HCT116 (cell line): Measurements from ENCODE around the gene ENTREP1. TPM values are rescaled to one million over a fixed set of nuclear protein-coding genes. Genes with fewer than 3 reads are reported as not detected.
"Not testable (repeated sequence)": the region's sequence is repeated elsewhere in the genome, so short reads cannot be mapped to it uniquely, and the experiment has no call there.

Experiments used
- ATAC-seq: fragments of 200-7000 bp; cut with Tn5 transposase; 2 replicates; pipeline ENCODE4 v1.9.1; 2020; ENCODE audit warnings: mild to moderate bottlenecking, moderate library complexity
- BruUV-seq: library from RNA; stranded (reverse); fragments of 400-500 nt; replicated peaks from 2 replicates; lab custom pipeline; 2021; lab: Mats Ljungman, UMichigan
- CTCF ChIA-PET: fragments of 300-600 bp; sonication (Branson Sonifier 250); formaldehyde crosslinking; loops from one replicate; lab custom pipeline; 2021; ENCODE audit warnings: antibody characterized with exemption; lab: Charles Lee
- POLR2A ChIA-PET: fragments of 300-600, 350-600 bp; sonication (Branson Sonifier 250); formaldehyde crosslinking; loops from one replicate; lab custom pipeline; 2021; ENCODE audit warnings: antibody characterized with exemption; lab: Charles Lee
- RAD21 ChIA-PET, 2 experiments: fragments of 300-600 bp; sonication (Branson Sonifier 250); formaldehyde crosslinking; loops; one replicate each; lab custom pipeline; 2023; ENCODE audit warnings: low total read pairs in 2 of 2; ENCODE audit not compliant: uncharacterized antibody in 2 of 2, unreplicated experiment in 2 of 2, low non-redundant PET in 1 of 2; lab: Charles Lee
- DNase-seq: peaks from one replicate; pipeline ENCODE4 v3.0.0-alpha.2; 2010; ENCODE audit warnings: low read depth, low spot score
- H2AFZ ChIP-seq: fragments of 200-600 bp; shearing (Covaris generic), sonication (generic); 2 replicates; pipeline ENCODE4 v1.6.1; 2017; ENCODE audit warnings: low read depth, mixed run types, mixed read lengths, antibody characterized with exemption, low read length; ENCODE audit not compliant: poor library complexity, severe bottlenecking
- H3K27ac ChIP-seq: 2 replicates; pipeline ENCODE4 v1.5.1; 2012; ENCODE audit warnings: low read depth, low read length
- H3K27me3 ChIP-seq: fragments of 200-600 bp; sonication (generic); 2 replicates; pipeline ENCODE4 v1.6.1; 2016; ENCODE audit warnings: mixed run types, low read length, mixed read lengths; ENCODE audit not compliant: insufficient read depth
- H3K36me3 ChIP-seq, 2 experiments: fragments of 200-500 bp in 1 of 2; fragments of 200-600 bp in 1 of 2; sonication (Bioruptor generic) in 1 of 2; sonication (generic) in 1 of 2; 2 replicates each; pipeline versions ENCODE4 v1.5.1 to v1.6.1; 2014 to 2016; ENCODE audit warnings: low read length in 2 of 2, inconsistent platforms in 1 of 2, mixed read lengths in 1 of 2, mixed run types in 1 of 2; ENCODE audit not compliant: insufficient read depth in 2 of 2, control insufficient read depth in 1 of 2
- H3K4me1 ChIP-seq, 2 experiments: fragments of 200-600 bp in 1 of 2; sonication (generic) in 1 of 2; 2 replicates each; pipeline versions ENCODE4 v1.5.1 to v1.6.1; 2012 to 2017; ENCODE audit warnings: low read length in 2 of 2, inconsistent platforms in 1 of 2, mild to moderate bottlenecking in 1 of 2, mixed read lengths in 1 of 2, mixed run types in 1 of 2, moderate library complexity in 1 of 2; ENCODE audit not compliant: insufficient read depth in 2 of 2, control insufficient read depth in 1 of 2
- H3K4me2 ChIP-seq: fragments of 200-600 bp; sonication (generic); 2 replicates; pipeline ENCODE4 v1.6.1; 2017; ENCODE audit warnings: mixed run types, low read length, mixed read lengths
- H3K4me3 ChIP-seq, 2 experiments: fragments of 200-600 bp in 1 of 2; sonication (generic) in 1 of 2; replicated peaks in 1 of 2; 2 replicates each; pipeline ENCODE4 v1.5.1; 2011 to 2016; ENCODE audit warnings: low read length in 2 of 2, control low read depth in 1 of 2, low read depth in 1 of 2, mild to moderate bottlenecking in 1 of 2, mixed read lengths in 1 of 2, mixed run types in 1 of 2
- H3K79me2 ChIP-seq: fragments of 200-600 bp; sonication (generic); 2 replicates; pipeline ENCODE4 v1.6.1; 2017; ENCODE audit warnings: mild to moderate bottlenecking, mixed run types, low read length, moderate library complexity, mixed read lengths; ENCODE audit not compliant: insufficient read depth
- H3K9ac ChIP-seq: fragments of 200-600 bp; sonication (generic); 2 replicates; pipeline ENCODE4 v1.6.1; 2016; ENCODE audit warnings: low read length, mixed read lengths
- H3K9me2 ChIP-seq: fragments of 200-600 bp; sonication (generic), shearing (Covaris generic); 2 replicates; pipeline ENCODE4 v1.6.1; 2017; ENCODE audit warnings: mixed run types, mild to moderate bottlenecking, moderate library complexity; ENCODE audit not compliant: insufficient read depth
- H3K9me3 ChIP-seq, 2 experiments: fragments of 200-500 bp in 1 of 2; fragments of 200-600 bp in 1 of 2; sonication (Bioruptor generic) in 1 of 2; sonication (generic) in 1 of 2; 2 replicates each; pipeline ENCODE4 v1.6.1; 2014 to 2017; ENCODE audit warnings: low read length in 2 of 2, mixed read lengths in 2 of 2, inconsistent platforms in 1 of 2, low read depth in 1 of 2, mild to moderate bottlenecking in 1 of 2, mixed run types in 1 of 2, moderate library complexity in 1 of 2; ENCODE audit not compliant: control insufficient read depth in 1 of 2, insufficient read depth in 1 of 2
- H4K20me1 ChIP-seq: fragments of 200-600 bp; sonication (generic), shearing (Covaris generic); 2 replicates; pipeline ENCODE4 v1.6.1; 2017; ENCODE audit warnings: mixed run types, mild to moderate bottlenecking, moderate library complexity; ENCODE audit not compliant: insufficient read depth
- CTCF ChIP-seq, 3 experiments: fragments of 200-600 bp in 1 of 3; sonication (generic) in 1 of 3; IDR thresholded peaks in 2 of 3; conservative IDR thresholded peaks in 1 of 3; 2 replicates each; pipeline ENCODE4 v1.5.1; 2012 to 2017; ENCODE audit warnings: low read depth in 2 of 3, low read length in 2 of 3, antibody characterized with exemption in 1 of 3, borderline replicate concordance in 1 of 3, control low read depth in 1 of 3, mild to moderate bottlenecking in 1 of 3, mixed read lengths in 1 of 3, mixed run types in 1 of 3, moderate library complexity in 1 of 3; ENCODE audit not compliant: insufficient read depth in 1 of 3
- EGR1 ChIP-seq: IDR thresholded peaks from 2 replicates; pipeline ENCODE4 v1.6.1; 2012; ENCODE audit warnings: low read depth
- POLR2A ChIP-seq: IDR thresholded peaks from 2 replicates; pipeline ENCODE4 v1.7.0; 2011; ENCODE audit warnings: borderline replicate concordance; ENCODE audit not compliant: insufficient read depth, insufficient read length; ENCODE audit errors: extremely low read depth
- intact Hi-C: fragments of 100-400 bp; cut with micrococcal nuclease; formaldehyde crosslinking; loops from 2 replicates; pipeline ENCODE4 v1.10.0; 2022
- total RNA-seq: library from RNA; stranded (reverse); gene quantifications from one replicate; pipeline ENCODE4 v1.2.1, GENCODE V29; 2021; ENCODE audit not compliant: unreplicated experiment

The ENTREP1 gene
- total RNA-seq, 1 experiment from 2014 or later: 1.1 TPM

- no peak overlapping the region for H3K27ac ChIP-seq
- H2AFZ ChIP-seq: no peak overlapping the region
- ATAC-seq: no peak
- ChIA-PET CTCF (no interaction called here), POLR2A (no interaction called here), RAD21 (no interaction called here)
- H3K9me3 ChIP-seq: no peaks in the 10 kb centered on the region
- no peak overlapping the region for H3K4me2 ChIP-seq
- no peaks in the 10 kb centered on the region for H3K27me3 ChIP-seq
- no peaks in the 10 kb centered on the region for H3K9me2 ChIP-seq
- no peaks in the 10 kb centered on the region for H3K79me2 ChIP-seq
- H4K20me1 ChIP-seq: no peaks in the 10 kb centered on the region
- DNase-seq: no peak
- H3K4me1 ChIP-seq: no peaks in the 10 kb centered on the region
- no peak overlapping the region for H3K4me3 ChIP-seq
- H3K9ac ChIP-seq: no peak overlapping the region
- no TSS peak for BruUV-seq
- H3K36me3 ChIP-seq: no peaks in the 10 kb centered on the region
- TF ChIP-seq POLR2A: no peak
- no peak for TF ChIP-seq CTCF (IDR thresholded peaks at IDR 0.05 in 2 of 3, conservative IDR thresholded peaks at IDR 0.05 in 1 of 3; ENCODE audit: borderline replicate concordance in 1 of 3, insufficient read depth in 1 of 3, low read depth in 2 of 3, low read length in 2 of 3)
- TF ChIP-seq EGR1: no peak
- TF ChIP-seq, all 23 proteins: peak for 0
- intact Hi-C loops: no loop called here
These were observed 75.5 kb downstream of the ENTREP1 start for GRCh38 chr9:69400470-69400869.

- ATAC-seq, H3K27ac ChIP-seq, CTCF ChIA-PET: not testable (repeated sequence)
These were observed 84.9 kb downstream of the ENTREP1 start for GRCh38 chr9:69409936-69410335.

More at GRCh38 chr9:69409936-69410335, 84.9 kb downstream of the ENTREP1 start:
- RAD21 ChIA-PET, H3K9ac ChIP-seq, H3K79me2 ChIP-seq, H3K9me2 ChIP-seq, H3K4me1 ChIP-seq, POLR2A ChIA-PET, H3K4me2 ChIP-seq, H3K9me3 ChIP-seq, H3K27me3 ChIP-seq, H4K20me1 ChIP-seq, intact Hi-C loops, BruUV-seq, H3K36me3 ChIP-seq, H2AFZ ChIP-seq, H3K4me3 ChIP-seq, DNase-seq: not testable (repeated sequence)
